Pulmonary artery endothelial cell (primary cell): Measurements from ENCODE around the gene KDM3B. TPM values are rescaled to one million over a fixed set of nuclear protein-coding genes. Genes with fewer than 3 reads are reported as not detected.
"Not testable (repeated sequence)": the region's sequence is repeated elsewhere in the genome, so short reads cannot be mapped to it uniquely, and the experiment has no call there.

Experiments used
- DNase-seq: peaks from one replicate; pipeline ENCODE4 v3.0.0-alpha.2; 2011; ENCODE audit warnings: low read depth, low spot score
- total RNA-seq: library from RNA; depleted of rRNA; stranded (reverse); fragments of >200 nt; gene quantifications from 2 replicates; pipeline ENCODE4 v1.2.3, GENCODE V29; 2014

KDM3B gene
- total RNA-seq, 1 donor from 2014 or later = 52.0 TPM

DNA sequence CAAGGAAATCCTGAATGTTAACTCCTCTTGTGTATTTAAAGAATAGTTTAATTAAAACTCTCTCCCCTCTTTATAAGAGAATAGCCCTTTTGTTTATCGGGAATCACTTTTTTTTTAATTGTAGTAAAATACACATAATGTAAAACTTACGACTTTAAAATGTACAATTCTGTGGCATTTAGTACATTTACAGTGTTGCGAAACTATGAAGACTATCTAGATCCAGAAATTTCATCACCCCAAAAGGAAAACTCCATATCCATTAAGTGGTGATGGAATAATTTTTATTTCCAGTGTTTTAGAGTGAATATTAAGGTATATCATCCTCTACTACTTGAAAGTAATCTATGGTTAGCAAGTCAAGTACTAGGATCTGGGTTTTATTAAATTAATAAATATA, 36.8 kb downstream of the KDM3B start:
- no peak for DNase-seq

DNA sequence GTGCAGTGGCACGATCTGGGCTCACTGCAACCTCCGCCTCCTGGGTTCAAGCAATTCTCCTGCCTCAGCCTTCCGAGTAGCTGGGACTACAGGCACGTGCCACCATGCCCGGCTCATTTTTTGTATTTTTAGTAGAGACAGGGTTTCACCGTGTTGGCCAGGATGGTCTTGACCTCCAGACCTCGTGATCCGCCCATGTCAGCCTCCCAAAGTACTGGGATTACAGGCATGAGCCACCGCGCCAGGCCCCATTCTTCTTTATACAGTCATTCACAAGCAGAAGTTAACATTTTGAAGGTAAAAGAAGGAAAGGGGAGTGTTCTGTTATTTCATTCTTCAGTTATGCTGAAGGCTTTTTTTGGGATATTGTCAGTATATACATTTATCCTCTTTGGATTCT, 37.4 kb downstream of the KDM3B start:
- not testable (repeated sequence) for DNase-seq

DNA sequence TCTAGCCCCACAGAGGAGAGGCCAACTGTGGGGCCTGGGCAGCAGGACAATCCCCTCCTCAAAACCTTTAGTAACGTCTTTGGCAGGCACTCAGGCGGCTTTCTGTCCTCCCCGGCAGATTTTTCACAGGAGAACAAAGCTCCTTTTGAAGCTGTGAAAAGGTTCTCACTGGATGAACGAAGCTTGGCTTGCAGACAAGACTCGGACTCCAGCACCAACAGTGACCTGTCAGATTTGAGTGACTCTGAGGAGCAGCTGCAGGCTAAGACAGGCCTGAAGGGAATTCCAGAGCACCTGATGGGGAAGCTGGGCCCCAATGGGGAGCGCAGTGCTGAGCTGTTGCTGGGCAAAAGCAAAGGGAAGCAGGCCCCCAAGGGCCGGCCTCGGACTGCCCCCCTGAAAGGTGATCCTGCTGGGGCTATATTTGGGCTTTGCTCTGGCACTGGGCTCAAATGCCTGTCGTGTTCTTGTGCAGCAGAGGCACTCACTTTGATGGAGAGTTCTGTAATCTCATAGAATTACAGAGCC, 39.4 kb downstream of the KDM3B start:
- DNase-seq = no peak

DNA sequence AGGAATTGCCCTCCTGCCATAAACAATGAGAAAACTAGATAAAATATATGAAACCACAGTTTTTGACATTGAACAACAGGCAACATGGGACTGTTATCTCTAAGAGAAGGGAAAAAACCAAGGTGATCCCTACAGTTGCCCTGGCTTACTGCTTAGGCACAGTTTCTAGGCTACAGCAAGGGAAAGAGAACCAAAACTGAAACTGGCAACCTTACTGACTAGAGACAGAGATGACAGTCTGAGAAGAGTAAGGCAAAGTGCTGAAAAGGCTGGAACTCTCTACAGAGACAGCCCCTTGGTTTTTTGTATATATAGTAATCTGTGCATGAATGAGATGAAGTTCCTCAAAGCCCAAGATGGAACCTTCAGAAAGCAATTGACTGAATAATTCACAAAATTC, 50.2 kb downstream of the KDM3B start:
- DNase-seq = no peak

DNA sequence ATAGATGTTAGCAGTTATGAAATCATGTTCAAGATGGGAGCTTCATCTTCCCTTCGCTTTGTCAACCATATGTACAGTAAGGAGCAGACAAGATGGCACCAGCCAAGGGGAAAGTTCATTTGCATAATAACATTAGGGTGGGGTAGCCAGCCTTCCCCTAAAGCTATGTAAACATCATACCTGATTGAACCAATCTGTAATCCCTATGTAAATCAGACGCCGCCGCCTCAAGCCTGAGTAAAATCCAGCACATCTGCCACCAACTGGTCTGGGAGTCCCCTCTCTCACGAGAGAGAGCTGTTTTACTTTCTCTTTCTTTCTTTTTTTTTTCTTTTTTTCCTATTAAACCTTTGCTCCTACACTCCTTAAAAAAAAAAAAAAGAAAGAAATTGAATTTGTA, 55.5 kb downstream of the KDM3B start:
- no peak for DNase-seq

DNA sequence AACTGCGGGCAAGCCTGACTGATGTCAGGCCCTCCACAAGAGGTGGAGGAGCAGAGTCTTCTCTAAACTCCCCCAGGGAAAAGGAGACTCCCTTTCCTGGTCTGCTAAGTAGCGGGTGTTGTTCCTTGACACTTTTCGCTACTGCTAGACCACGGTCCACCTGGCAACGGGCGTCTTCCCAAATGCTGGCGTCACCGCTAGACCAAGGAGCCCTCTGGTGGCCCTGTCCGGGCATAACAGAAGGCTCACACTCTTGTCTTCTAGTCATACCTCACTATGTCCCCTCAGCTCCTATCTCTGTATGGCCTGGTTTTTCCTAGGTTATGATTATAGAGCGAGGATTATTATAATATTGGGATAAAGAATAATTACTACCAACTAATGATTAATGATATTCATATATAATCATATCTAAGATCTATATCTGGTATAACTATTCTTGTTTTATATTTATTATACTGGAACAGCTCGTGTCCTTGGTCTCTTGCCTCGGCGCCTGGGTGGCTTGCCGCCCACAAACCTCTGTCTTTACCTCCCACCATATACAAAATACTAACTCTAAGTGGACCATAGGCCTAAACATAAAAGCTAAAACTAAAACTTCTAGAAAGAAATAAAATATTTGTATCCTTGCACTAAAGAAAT, 58.6 kb downstream of the KDM3B start:
- not testable (repeated sequence) for DNase-seq

DNA sequence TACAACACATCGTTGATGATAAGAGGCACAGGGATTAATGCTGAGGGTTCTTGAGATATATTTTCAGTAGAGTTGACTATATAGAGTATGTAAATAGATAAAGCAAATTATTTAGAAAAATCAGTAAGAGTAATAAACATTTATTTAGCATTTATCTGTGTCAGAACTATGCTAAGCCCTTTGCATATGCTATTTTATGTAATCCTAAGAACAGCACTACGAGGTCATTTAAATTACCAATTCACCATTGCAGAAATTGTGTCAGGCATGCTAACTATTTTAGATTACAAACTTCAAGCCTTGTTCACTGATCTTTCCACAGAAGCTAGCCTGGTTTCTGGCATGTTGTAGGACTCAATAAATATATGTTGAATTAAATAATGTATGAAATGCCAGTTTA, 66.0 kb downstream of the KDM3B start:
- DNase-seq = no peak

DNA sequence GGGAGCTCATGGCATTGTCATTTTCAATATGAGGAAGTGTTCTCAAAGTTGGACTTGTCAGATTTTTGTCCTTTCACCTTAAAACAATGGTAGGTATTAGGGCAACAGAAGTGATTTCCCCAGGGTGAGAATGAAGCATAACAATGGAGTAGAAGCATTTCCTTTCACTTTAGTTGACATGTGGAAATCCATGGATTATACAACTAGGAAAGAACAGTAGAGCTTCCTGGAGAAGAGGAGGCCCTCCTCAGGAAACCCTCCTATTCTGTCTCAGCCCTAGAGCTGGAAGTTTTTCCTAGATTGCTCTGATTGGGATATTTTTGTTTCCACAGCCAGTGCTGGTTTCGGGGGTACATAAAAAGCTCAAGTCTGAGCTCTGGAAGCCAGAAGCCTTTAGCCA, 72.6 kb downstream of the KDM3B start:
- no peak for DNase-seq

DNA sequence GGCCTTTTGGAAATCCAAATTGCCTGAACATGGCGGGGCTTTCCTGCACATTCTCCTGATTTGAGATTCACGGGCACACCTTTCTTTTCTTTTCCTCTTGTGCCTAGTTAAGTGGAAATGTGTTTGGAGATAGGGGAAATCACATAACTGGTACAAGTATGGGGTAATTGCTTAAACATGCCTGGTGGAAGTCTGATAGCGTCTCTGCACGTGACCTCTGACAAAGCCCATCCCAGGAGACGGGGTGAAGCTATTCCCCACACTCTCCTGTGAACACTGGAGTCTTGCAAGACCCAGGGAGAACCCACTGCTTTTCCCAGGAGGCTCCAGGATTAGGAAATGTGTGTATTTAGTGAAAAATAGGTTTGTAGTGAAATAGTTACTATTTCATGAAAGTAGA, 83.5 kb downstream of the KDM3B start:
- DNase-seq = no peak

DNA sequence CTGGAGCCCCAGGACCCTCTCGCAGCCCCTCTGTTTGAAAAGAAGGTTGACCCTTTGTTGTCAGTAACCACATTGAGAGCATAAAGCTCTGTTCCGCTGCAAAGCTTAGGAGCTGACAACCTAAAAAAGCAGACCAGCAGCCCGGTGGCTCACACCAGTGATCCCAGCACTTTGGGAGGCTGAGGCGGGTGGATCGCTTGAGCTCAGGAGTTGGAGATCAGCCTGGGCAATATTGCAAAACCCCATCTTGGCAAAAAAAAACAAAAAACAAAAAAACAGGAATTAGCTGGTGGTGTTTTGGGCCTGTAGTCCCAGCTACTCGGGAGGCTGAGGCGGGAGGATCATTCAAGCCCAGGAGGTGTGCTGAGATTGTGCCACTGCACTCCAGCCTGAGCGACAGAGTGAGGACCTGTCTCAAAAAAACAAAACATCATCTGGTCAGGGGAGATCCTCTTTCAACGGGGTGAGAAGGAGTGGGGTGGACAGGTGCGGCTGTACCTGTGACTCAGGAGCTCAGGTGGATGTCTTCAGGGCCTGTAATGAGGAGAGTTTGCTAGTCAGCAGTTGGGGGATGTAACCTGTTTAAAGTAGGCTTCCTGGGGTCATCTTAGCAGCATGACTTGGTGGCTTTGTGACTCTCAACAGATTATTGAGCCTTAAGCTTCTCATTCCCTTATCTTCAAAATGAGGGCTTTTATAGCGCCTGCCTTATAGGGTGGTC, 85.7 kb downstream of the KDM3B start:
- no peak for DNase-seq

DNA sequence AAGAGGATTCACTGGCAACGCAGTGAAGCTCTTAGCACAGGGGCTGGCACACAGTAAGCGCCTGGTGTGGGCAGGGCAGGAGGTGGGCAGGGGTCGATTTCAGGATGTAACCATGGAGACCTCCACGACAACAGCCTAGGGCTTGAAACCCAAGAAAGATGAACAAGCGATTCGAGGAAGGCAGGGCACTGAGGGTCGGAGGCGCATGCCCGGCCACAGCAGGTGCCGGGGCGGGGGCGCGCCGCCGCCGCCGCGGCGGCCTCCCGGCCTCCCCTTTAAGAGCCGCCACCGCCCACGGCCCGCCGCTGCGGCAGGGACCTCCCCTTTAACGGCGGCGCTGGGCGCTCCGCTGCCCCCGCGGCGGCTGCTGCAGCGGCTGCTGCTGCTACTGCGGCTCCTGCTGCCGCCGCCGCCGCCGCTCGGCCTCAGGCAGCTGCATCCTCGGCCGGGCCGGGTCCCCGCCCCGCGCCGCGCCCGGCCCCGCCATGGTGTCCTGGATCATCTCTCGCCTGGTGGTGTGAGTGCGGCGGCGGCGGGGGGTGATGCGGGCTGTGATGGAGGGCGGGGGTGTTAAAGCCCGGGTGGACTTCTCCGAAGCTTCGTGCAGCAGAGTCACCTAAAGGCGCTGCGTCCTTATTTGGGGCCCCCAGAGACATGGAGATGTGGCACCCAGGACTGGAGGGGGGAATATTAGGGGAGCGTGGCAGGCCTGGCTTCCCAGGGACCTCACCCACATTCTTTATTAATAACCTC, 86.4 kb downstream of the KDM3B start, which contains the start of gene REEP2:
TSS of gene REEP2 (plus strand) at position 334 of the 753 bp plus-strand sequence. CDS start at position 486, 152 bp downstream.
- DNase-seq = no peak

DNA sequence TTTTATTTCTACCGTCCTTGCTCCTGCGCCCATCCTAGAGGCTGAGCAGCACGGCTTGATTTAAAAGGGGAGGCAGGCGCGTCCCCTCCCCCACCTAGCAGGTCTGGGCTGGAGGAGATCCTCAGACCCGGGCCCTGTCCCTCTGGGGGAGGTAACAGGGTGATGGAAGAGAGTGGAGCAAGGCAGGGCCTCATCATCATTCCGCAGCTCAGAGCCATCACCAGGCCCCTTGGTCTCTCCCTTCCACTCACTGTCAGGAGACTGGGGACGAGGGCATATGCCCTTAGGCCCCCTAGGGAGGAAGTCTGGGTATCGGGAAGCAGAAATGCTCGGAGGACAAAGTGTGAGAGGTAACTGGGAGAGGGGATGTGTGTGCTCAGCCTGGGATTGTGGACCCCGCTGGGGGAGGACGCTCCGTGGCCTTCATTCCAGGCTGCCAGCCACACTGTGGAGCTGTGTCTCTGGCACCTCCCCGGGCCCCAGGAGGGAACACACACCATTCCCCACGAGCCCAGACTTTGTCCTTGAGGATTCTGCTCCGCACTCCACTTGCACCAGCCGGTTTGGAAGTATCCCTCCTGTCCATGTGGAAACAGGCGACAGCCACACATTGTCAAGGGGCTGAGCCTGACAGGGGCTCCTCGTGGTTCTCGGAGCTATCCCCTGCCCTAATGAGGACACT, 87.1 kb downstream of the KDM3B start:
- no peak for DNase-seq

DNA sequence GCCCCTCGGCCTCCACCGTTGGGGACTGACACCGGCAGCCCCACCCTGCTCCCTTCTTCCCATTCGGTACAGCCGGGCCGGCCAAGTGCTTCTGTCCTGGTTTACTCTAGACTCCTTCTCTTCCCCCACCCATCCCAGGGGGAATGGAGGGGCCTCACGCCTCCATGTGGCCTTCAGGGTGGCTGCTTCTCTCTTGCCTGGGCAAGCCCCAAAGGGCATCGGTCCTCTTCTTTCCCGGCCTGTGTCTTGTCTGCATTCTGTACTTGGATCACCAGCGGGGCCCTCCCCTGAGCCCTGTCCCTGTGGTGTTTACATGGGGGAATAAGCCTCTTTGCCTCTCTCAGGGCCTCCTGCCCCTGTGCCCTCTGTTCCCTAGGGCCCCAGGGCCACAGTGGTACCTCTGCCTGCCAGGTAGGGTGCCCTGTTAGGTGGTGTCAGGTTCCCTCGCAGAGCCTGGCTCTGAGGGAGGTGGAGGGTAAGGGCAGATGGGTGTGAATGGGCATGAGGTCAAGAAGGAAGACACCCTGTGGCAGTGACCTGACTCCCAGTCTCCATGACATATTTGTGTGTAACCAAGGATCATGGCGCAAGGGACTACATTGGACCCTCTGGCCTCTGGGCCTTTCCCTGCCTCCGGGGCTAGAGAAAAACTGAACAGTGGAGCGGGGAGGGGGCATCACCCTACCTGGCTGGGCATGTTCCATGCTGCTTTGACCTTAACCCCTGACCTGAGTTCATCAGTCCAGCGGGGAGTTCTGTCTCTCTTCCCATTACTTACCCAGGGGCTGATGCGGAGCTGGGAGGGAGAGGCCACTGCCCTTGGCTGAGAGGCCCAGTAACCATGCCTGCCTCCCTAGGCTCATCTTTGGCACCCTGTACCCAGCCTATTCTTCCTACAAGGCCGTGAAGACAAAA, 87.9 kb downstream of the KDM3B start:
- DNase-seq = no peak

DNA sequence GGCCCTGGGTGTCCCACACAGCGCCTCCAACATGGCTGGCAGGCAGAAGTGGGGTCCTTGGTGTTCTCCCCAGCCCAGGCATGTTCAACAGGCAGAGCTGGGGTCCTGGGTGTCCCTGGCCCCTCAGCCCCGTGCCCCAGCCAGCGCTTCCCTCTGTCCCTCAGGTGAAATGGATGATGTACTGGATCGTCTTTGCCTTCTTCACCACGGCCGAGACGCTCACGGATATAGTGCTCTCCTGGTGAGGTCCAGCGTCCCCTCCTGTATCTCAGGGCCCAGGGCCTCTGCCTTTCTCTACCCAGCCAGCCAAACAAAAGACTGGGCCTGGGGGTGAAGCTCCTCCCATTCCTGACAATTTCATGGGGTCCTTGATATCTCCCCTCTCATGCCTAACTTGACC, 88.7 kb downstream of the KDM3B start:
- DNase-seq = no peak

DNA sequence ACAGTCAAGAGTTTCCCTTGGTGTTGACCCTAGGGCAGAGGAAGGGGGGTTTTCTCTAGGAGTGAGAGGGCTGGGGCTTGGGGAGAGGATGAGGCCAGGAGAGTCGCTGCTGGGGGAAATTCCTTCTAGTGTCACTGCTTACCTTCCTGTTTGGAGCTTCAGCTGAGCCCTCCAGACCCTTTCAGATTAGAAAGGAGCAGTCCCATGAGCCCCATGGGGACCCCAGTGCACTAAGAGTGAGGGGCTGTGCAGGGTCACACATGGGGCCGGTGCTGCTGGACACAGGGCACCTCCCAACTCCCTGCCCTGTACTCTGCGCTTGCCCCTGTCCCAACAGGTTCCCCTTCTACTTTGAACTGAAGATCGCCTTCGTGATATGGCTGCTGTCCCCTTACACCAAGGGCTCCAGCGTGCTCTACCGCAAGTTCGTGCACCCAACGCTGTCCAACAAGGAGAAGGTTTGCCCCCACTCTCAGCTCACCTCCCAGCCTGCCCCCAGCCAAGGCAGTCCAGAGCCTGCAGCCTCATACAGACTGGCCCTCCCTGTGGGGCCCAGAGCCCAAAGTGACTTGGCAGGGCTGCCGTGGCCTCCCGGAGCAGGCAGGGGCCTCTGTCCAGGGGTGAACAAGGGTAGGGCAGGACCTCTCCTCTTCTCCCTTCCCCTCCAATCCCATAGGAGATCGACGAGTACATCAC, 91.7 kb downstream of the KDM3B start:
- DNase-seq = no peak

DNA sequence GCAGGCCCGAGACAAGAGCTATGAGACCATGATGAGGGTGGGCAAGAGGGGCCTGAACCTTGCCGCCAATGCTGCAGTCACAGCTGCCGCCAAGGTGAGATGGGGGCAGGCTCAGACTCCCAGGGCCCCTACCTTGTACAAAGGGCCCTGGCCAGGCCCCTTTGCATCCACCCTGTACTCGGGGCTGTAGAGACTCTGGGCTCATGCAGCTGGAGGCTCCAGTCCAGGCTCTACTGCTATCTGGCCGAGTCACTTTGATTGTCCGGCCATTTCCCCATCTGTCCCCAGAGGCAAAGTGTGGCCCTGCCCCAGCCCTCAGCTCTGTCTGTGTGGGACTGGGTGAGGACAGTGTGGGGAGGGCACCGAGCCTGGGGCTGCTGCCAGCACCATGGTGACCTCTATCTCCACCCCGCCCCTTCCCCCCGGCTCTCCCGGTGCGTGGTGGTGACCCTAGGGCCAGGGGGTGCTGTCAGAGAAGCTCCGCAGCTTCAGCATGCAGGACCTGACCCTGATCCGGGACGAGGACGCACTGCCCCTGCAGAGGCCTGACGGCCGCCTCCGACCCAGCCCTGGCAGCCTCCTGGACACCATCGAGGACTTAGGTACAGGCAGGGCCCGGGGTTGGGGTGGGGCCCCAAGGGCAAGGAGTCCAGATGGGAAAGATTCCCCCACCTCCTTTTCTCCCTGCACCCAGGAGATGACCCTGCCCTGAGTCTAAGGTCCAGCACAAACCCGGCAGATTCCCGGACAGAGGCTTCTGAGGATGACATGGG, 92.5 kb downstream of the KDM3B start:
- DNase-seq = no peak

DNA sequence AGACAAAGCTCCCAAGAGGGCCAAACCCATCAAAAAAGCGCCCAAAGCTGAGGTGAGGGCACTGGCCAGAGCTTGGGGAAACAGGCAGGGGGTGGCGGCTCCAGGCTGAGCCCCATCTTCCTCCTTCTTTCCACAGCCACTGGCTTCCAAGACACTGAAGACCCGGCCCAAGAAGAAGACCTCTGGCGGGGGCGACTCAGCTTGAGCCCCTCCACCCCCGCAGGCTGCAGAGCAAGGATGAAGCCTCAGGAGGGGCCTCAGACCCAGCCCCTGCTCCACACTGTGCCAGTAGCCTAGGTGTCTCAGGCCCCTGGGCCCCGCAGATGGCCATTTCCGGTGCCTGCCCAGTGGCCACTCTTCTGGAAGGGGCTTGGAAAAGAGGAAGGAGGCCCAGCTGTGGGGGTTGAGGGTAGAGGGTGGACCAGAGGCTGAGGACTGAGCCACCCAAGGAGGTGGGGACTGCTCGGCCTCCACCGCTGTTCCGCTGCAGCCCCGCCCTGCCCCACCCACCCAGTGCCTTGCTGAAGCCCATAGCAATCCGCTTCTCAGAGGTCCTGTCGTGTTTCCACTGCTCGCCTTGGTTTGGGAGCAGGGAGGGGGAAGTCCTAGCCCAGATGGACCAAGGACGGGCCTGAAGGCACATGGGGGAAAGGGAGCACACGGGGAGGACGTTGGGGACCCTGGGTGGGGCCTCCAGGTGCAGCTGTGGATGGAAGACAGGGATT, 93.2 kb downstream of the KDM3B start:
- no peak for DNase-seq

DNA sequence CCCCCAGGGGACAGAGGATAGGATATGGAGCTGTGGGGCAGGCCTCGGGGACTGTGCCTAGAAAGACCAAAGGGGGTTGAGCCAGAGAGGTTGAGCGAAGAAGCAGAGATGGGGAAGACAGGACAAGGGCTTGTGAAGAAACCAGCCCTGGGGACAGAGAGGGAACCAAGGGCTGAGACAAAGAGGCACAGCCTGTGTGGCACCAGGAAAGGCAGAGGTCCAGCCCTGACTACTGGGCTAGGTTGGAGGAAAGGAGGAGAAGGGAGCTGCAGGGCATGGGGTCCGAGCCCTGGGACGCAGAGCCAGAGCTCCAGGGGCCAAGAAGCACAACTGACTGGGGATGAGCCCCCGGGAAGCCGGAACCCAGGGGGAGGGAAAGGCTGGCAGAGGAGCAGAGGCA, 95.6 kb downstream of the KDM3B start:
- DNase-seq = no peak
